Spleen (tissue), 11 donors: ENCODE data around the gene KCTD3. TPM values are rescaled to one million over a fixed set of nuclear protein-coding genes. Genes with fewer than 3 reads are reported as not detected.

Experiments used
- DNase-seq: peaks from one replicate; pipeline ENCODE4 v3.0.0-alpha.2; 2020
- H3K27ac ChIP-seq, 8 donors: fragments of 200-600 bp; sonication (generic) in 7 of 8; 1 replicate in 4 of 8; 2 replicates in 4 of 8; pipeline versions ENCODE4 v1.5.0 to v1.8.0; 2016 to 2021; ENCODE audit warnings: inconsistent platforms in 4 of 8, mild to moderate bottlenecking in 4 of 8, moderate library complexity in 1 of 8
- H3K27me3 ChIP-seq, 7 donors: fragments of 200-600 bp; sonication (generic) in 6 of 7; replicated peaks in 1 of 7; 1 replicate in 4 of 7; 2 replicates in 3 of 7; pipeline versions ENCODE4 v1.5.0 to v1.8.0; 2016 to 2021; ENCODE audit warnings: inconsistent platforms in 3 of 7, mild to moderate bottlenecking in 1 of 7
- H3K36me3 ChIP-seq, 6 donors: fragments of 200-600 bp; sonication (generic) in 5 of 6; 1 replicate in 4 of 6; 2 replicates in 2 of 6; pipeline versions ENCODE4 v1.5.0 to v1.8.0; 2016 to 2021; ENCODE audit warnings: inconsistent platforms in 2 of 6
- H3K4me1 ChIP-seq, 6 donors: fragments of 200-600 bp; sonication (generic) in 5 of 6; 1 replicate in 3 of 6; 2 replicates in 3 of 6; pipeline versions ENCODE4 v1.5.0 to v1.8.0; 2016 to 2021; ENCODE audit warnings: inconsistent platforms in 3 of 6
- H3K4me3 ChIP-seq, 8 donors: fragments of 200-600 bp; sonication (generic) in 7 of 8; 1 replicate in 4 of 8; 2 replicates in 4 of 8; pipeline versions ENCODE4 v1.5.0 to v1.8.0; 2016 to 2021; ENCODE audit warnings: inconsistent platforms in 4 of 8, mild to moderate bottlenecking in 4 of 8, moderate library complexity in 2 of 8
- H3K9me3 ChIP-seq, 8 donors: fragments of 200-600 bp; sonication (generic) in 7 of 8; 1 replicate in 4 of 8; 2 replicates in 4 of 8; pipeline versions ENCODE4 v1.5.0 to v1.8.0; 2016 to 2021; ENCODE audit warnings: inconsistent platforms in 4 of 8
- CTCF ChIP-seq, 11 experiments: fragments of 200-600 bp in 7 of 11; fragments of 450-650 bp in 4 of 11; sonication (generic) in 4 of 11; IDR thresholded peaks in 8 of 11; conservative IDR thresholded peaks in 3 of 11; 1 replicate in 7 of 11; 2 replicates in 4 of 11; pipeline versions ENCODE4 v1.4.0 to v1.8.0; 2016 to 2021; ENCODE audit warnings: antibody characterized with exemption in 11 of 11, inconsistent platforms in 4 of 11, mild to moderate bottlenecking in 1 of 11
- POLR2A ChIP-seq, 3 donors: fragments of 450-650 bp; IDR thresholded peaks; one replicate each; pipeline ENCODE4 v1.5.1; 2017; ENCODE audit warnings: antibody characterized with exemption in 3 of 3, mild to moderate bottlenecking in 1 of 3
- POLR2AphosphoS5 ChIP-seq, 3 donors: sonication (generic); formaldehyde crosslinking; IDR thresholded peaks; one replicate each; pipeline ENCODE4 v1.5.1; 2017; ENCODE audit warnings: antibody characterized with exemption in 3 of 3
- whole genome bisulfite sequencing, 5 donors: extraction: QIAGEN DNeasy Blood & Tissue Kit in 3 of 5; methylation state at CpG; one replicate each; pipeline versions ENCODE4 v1.1.5 to v1.1.7; 2013 to 2018; 5-methylcytosine and 5-hydroxymethylcytosine counted together
- intact Hi-C: fragments of 100-400 bp; cut with DNase I; formaldehyde crosslinking; loops from one replicate; pipeline ENCODE4 v1.15.0; 2023; ENCODE audit warnings: low total_unique reads
- polyA plus RNA-seq, 3 donors: library from polyadenylated mRNA; stranded (reverse); fragments of 200-250 nt; gene quantifications; one replicate each; pipeline ENCODE4 v1.2.1, GENCODE V29; 2013
- total RNA-seq, 7 donors: library from RNA; depleted of rRNA in 3 of 7; stranded (reverse); fragments of >200 nt in 3 of 7; fragmentation: NEBNext Ultra II Directional in 4 of 7; extraction: Animal tissue kit (Norgen Biotek cat#: 25700) in 4 of 7; gene quantifications; one replicate each; pipeline versions ENCODE4 v1.1.0 to v1.2.1, GENCODE V29; 2016 to 2021
- donor health status: healthy with polysubstance abuse.
- donor health status: DM: no; HTN: no; CAD: no; lungs with moderate emphysema.
- donor health status: DM: no; HTN: no; CAD: no.
- donor health status: Bipolar disorder and iron deficiency.
- donor health status: healthy.
- donor health status: DM: no; HTN: no; CAD: no.
- donor health status: DM: yes; HTN: yes; CAD: no.

The KCTD3 gene
- total and polyA plus RNA-seq, 10 donors: 7.6 to 33.0 (median 21.3) TPM

- Histone ChIP-seq H3K27ac (peak overlapping the region in 2 of 8 donors; percentile 13 to 37), H3K9me3 (peaks cover 0 to 5% (median 0%) of the 10 kb centered on the region in 8 donors), H3K36me3 (peaks cover 0 to 53% (median 0%) of the 10 kb centered on the region in 6 donors), H3K27me3 (no peaks in the 10 kb centered on the region), H3K4me1 (peaks cover 0 to 5% (median 0%) of the 10 kb centered on the region in 6 donors), H3K4me3 (no peak overlapping the region)
- WGBS, 5 donors: 64 to 80% (median 79%) methylated on average over 1 of the region's 1 CpG
- TF ChIP-seq POLR2AphosphoS5 (IDR thresholded peaks at IDR 0.05): no peak
- TF ChIP-seq POLR2A (IDR thresholded peaks at IDR 0.05): no peak
- no peak for TF ChIP-seq CTCF (IDR thresholded peaks at IDR 0.05 in 8 of 11, conservative IDR thresholded peaks at IDR 0.05 in 3 of 11)
- DNase-seq: no peak
- intact Hi-C loops: no loop called here
Observed at GRCh38 chr1:215617979-215618378, 50.9 kb downstream of the KCTD3 start.

- Histone ChIP-seq H3K9me3 (peaks cover 0 to 6% (median 0%) of the 10 kb centered on the region in 8 donors), H3K36me3 (peaks cover 0 to 47% (median 0%) of the 10 kb centered on the region in 6 donors), H3K4me3 (no peak overlapping the region), H3K27me3 (no peaks in the 10 kb centered on the region), H3K27ac (no peak overlapping the region), H3K4me1 (peaks cover 0 to under 1% (median 0%) of the 10 kb centered on the region in 6 donors)
- TF ChIP-seq POLR2AphosphoS5 (IDR thresholded peaks at IDR 0.05): no peak
- TF ChIP-seq CTCF (IDR thresholded peaks at IDR 0.05 in 8 of 11, conservative IDR thresholded peaks at IDR 0.05 in 3 of 11): no peak
- no peak for TF ChIP-seq POLR2A (IDR thresholded peaks at IDR 0.05)
- intact Hi-C loops: no loop called here
- 94 to 99% (median 96%) methylated on average over 4 of the region's 4 CpGs for WGBS, 5 donors
- no peak for DNase-seq
Observed at GRCh38 chr1:215623162-215623561, 56.1 kb downstream of the KCTD3 start.

- Histone ChIP-seq H3K4me3 (no peak overlapping the region), H3K36me3 (peaks cover 0 to 24% (median 0%) of the 10 kb centered on the region in 6 donors), H3K4me1 (no peaks in the 10 kb centered on the region), H3K27ac (no peak overlapping the region), H3K27me3 (no peaks in the 10 kb centered on the region), H3K9me3 (peaks cover 0 to 6% (median 0%) of the 10 kb centered on the region in 8 donors)
- intact Hi-C loops: no loop called here
- no peak for DNase-seq
- TF ChIP-seq POLR2A (IDR thresholded peaks at IDR 0.05) (no peak), POLR2AphosphoS5 (IDR thresholded peaks at IDR 0.05) (no peak), CTCF (IDR thresholded peaks at IDR 0.05 in 8 of 11, conservative IDR thresholded peaks at IDR 0.05 in 3 of 11) (no peak)
Observed at GRCh38 chr1:215625949-215626348, 58.8 kb downstream of the KCTD3 start.

GRCh38 chr1:215631040-215631439 is 63.9 kb downstream of the KCTD3 start:
- DNase-seq: no peak
- peaks cover 0 to 6% (median 0%) of the 10 kb centered on the region in 8 donors for H3K9me3 ChIP-seq
- WGBS, 5 donors: 70 to 88% (median 79%) methylated on average over 1 of the region's 1 CpG
- no peak overlapping the region for H3K27ac ChIP-seq
- no peak overlapping the region for H3K4me3 ChIP-seq
- no peak for TF ChIP-seq CTCF (IDR thresholded peaks at IDR 0.05 in 8 of 11, conservative IDR thresholded peaks at IDR 0.05 in 3 of 11)
- TF ChIP-seq POLR2A (IDR thresholded peaks at IDR 0.05): no peak
- TF ChIP-seq POLR2AphosphoS5 (IDR thresholded peaks at IDR 0.05): no peak
- no peaks in the 10 kb centered on the region for H3K27me3 ChIP-seq
- H3K4me1 ChIP-seq: no peaks in the 10 kb centered on the region
- H3K36me3 ChIP-seq: no peaks in the 10 kb centered on the region
- intact Hi-C loops: no loop called here
